GM12872 (cell line): ENCODE data around the gene ADGRD2.

ENCODE experiments used
- TF ChIP-seq, protein P1 (sequence below): IDR thresholded peaks from 3 replicates; pipeline ENCODE4 v1.5.1; 2011; ENCODE audit warnings: low read depth, mild to moderate bottlenecking, low read length, moderate library complexity; ENCODE audit not compliant: insufficient read depth

The ADGRD2 gene

DNA sequence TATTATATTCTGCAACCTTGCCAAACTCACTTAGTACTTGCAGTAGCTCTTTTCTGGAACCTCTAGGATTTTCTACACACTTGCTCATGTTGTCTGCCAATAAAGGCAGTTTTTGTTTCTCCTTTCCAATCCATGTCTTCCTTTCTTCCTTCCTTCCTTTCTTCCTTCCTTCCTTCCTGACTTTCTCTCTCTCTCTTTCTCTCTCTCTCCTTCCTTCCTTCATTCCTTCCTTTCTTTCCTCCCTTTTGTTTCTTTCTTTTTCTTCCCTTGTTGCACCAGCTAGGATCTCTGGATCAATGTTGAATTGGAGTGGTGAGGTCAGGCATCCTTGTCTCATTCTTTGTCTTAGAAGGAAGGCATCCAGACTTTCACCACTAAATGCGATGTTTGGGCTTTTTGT lies 12.5 kb downstream of the ADGRD2 start:
- TF ChIP-seq, protein P1, sequence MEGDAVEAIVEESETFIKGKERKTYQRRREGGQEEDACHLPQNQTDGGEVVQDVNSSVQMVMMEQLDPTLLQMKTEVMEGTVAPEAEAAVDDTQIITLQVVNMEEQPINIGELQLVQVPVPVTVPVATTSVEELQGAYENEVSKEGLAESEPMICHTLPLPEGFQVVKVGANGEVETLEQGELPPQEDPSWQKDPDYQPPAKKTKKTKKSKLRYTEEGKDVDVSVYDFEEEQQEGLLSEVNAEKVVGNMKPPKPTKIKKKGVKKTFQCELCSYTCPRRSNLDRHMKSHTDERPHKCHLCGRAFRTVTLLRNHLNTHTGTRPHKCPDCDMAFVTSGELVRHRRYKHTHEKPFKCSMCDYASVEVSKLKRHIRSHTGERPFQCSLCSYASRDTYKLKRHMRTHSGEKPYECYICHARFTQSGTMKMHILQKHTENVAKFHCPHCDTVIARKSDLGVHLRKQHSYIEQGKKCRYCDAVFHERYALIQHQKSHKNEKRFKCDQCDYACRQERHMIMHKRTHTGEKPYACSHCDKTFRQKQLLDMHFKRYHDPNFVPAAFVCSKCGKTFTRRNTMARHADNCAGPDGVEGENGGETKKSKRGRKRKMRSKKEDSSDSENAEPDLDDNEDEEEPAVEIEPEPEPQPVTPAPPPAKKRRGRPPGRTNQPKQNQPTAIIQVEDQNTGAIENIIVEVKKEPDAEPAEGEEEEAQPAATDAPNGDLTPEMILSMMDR = no peak

DNA sequence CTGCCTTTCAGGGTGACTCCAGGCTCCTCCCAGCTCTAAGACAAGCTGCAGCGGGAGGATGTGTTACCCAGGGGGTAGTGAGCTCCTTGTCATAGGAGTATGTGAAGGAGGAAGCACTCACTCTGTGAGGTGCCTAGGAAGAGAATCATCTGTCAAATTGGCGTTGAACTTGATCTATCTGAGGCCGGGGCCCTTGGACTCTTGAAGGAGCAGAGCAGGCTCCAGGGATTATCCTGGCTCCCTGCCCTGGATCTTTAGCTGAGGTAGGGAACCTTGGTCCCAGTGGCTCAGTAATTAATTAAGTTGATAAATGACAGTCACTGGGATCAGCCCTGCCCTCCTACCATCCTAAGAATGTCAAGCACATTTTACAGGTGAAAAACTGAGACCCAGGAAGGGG lies 15.5 kb downstream of the ADGRD2 start:
- TF ChIP-seq, protein P1 = no peak

DNA sequence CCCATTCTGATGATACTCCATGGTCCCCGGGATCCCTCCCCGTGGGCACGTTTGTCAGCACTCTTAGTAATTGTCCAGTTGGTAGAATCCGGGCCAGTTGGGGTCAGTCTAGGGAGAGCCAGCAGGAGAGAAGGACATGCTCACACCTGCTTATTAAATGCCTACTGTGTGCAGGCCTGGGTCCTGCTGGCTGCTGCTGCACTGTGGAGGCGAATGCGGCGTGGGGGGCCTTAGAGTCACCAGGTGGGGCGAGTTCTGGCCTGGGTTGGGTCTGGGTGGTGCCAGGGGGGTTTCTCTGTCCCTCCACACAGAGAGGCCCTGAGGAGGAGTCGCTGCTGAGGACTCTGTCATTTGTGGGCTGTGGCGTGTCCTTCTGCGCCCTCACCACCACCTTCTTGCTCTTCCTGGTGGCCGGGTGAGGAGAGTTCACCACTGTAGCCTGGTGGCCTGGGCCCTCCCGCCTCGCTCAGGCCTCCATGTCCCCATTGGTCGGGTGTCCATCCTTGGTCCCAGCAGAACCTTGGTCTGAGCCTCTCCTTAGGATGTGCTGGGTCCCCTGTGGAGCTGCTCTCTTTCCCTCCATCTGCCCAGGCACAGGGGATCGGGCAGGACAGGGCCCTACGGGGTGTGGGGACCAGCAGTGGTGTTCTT lies 17.3 kb downstream of the ADGRD2 start:
- TF ChIP-seq, protein P1 = no peak

DNA sequence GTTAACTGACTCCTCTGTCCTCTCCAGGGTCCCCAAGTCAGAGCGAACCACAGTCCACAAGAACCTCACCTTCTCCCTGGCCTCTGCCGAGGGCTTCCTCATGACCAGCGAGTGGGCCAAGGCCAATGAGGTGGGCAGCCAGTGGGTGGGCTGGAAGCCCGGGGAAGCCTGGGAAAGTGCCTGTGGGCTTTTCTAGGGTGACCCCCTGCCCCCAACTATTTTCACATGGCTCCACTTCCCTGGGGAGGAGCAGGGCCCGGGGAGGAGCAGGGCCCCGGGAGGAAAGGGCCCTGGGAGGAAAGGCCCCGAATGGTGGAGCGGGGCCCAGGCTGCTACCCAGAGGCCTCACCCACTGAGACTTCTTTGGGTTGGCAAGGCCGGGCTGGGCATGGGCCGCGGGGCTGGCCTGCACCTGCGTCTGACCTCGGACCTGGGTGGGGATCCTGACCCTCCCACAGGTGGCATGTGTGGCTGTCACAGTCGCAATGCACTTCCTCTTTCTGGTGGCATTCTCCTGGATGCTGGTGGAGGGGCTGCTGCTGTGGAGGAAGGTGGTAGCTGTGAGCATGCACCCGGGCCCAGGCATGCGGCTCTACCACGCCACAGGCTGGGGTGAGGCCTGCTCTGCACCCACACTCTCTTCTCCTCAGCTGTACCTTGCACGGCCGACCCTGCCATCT lies 17.9 kb downstream of the ADGRD2 start:
- TF ChIP-seq, protein P1 = no peak

DNA sequence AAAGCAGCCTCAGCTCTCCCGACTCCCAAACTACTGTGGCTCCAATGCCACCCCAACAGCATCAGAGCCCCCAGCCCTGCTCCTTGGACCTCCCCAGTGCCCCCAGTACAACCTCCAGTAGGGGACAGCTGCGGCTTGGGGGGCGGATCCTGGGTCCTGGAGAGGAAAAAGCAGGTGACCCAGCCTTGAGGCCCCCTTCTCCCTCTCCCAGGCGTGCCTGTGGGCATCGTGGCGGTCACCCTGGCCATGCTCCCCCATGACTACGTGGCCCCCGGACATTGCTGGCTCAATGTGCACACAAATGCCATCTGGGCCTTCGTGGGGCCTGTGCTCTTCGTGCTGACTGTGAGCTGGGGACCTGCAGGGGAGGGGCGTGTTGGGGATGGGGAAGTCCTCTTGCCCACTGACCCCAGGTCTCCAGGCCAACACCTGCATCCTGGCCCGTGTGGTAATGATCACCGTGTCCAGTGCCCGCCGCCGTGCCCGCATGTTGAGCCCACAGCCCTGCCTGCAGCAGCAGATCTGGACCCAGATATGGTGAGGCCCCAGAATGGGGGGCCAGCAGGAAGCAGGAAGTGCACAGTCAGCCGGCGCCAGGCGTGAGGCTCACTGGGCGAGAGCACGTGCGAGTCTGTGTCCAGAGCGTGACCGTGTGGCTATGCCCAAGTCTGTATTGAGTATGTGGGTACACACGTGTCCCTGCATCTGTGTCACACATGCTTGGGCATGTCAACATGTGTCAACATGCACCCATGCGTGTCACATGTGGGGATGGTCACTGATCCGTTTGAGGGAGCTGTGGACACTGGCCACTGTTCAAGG lies 19.0 kb downstream of the ADGRD2 start:
- TF ChIP-seq, protein P1 = no peak

DNA sequence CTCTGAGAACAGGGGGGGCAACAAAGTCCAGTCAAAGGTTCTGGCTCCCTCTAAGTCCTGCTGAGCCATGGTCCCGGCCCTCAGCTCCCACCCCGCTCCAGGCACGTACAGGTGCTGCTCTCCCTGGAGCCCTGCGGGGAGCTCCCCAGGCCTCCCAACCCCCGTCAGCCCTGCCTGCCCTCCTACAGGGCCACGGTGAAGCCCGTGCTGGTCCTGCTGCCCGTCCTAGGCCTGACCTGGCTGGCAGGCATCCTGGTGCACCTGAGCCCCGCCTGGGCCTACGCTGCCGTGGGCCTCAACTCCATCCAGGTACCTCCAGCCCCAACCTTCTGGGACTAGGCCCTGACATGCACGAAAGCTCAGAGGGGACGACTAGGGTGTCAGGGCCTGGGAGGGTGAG lies 20.1 kb downstream of the ADGRD2 start:
- TF ChIP-seq, protein P1 = no peak

DNA sequence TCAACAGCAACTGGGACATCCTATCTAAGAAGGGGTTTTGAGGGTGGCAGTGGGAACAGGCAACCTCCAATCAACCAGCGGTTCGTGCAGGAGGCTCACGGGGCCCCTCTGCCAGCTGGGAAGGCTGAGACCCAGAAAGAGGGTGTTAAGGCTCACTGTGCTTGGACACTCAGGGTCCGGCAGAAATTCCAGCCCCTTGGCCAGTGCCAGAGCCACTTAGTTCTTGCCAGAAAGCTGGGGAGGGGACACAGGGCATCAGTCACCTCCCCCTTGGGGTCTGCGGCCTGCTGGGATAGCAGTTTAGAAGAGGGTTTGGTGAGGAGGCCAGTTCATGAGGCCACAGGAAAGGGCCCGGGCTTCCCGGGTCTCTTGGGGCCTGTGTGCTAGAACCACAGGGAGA lies 20.5 kb downstream of the ADGRD2 start:
- TF ChIP-seq, protein P1 = no peak
